Stimulated activated naive CD8-positive, alpha-beta T cell treated with anti-CD3 and anti-CD28 coated beads, Interleukin-15, amount 100 ng/mL, for 72 hours (primary cell): ENCODE results near the gene PSAP.

Source experiments
- ATAC-seq: fragments of 150-1000 bp; cut with Tn5 transposase; 2 replicates; pipeline ENCODE4 v1.10.0; 2021; ENCODE audit warnings: mild to moderate bottlenecking, moderate library complexity
- DNase-seq, 2 donors: peaks; one replicate each; pipeline ENCODE4 v3.0.0; 2021 to 2022
- H3K27ac Mint-ChIP-seq, 2 donors: one replicate each; pipeline ENCODE4 v1.8.0; 2022; ENCODE audit warnings: mild to moderate bottlenecking in 2 of 2, mixed read lengths in 2 of 2, moderate library complexity in 2 of 2
- H3K27me3 Mint-ChIP-seq: one replicate; pipeline ENCODE4 v1.8.0; 2022; ENCODE audit warnings: mixed read lengths
- H3K4me1 Mint-ChIP-seq: one replicate; pipeline ENCODE4 v1.8.0; 2022; ENCODE audit warnings: mild to moderate bottlenecking, mixed read lengths
- H3K4me3 Mint-ChIP-seq, 2 donors: one replicate each; pipeline ENCODE4 v1.8.0; 2022; ENCODE audit warnings: mild to moderate bottlenecking in 2 of 2, mixed read lengths in 2 of 2, moderate library complexity in 1 of 2
- H3K9me3 Mint-ChIP-seq, 2 donors: one replicate each; pipeline ENCODE4 v1.8.0; 2022; ENCODE audit warnings: mixed read lengths in 2 of 2

PSAP gene

DNA sequence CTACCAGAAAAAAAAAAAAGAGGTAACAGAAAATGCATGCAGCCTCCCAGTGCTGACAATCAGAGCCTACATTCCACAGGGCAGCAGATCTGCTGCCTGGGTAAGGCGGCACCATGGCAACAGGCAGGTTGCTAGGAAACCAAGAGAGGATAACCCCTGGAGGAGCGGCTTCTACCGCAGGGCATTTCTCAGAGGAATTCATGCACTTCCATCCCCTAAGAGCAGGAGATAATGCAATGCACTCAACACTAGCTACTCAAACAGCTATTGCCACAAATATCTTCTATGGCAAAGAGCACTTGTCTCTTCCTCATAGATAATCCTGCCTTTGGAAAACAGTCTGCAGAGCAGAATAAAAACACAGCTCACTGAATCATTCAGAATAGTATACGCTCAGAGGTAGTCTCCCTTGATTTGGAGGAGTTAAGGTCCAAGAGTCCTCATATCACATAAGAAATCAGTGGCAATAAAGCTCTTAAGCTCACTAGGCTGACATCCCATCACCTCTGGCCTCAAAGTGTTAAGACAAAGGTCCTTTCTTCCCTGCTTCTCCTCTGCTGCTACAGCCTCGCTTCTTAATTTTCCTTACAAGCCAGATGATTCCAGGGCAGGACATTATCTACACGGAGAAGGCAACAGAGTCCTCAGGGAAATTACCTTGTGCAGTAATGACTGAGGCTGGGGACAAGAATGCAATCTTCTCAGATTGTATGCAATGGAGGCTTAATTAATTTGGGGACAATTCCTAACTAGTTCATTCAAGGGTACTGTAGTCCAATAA is 10.7 kb downstream of the PSAP start:
- Mint-ChIP-seq H3K4me1 (peaks cover 78% of the 10 kb centered on the region), H3K27ac (no peak overlapping the region), H3K4me3 (no peak overlapping the region), H3K9me3 (no peaks in the 10 kb centered on the region), H3K27me3 (no peaks in the 10 kb centered on the region)
- ATAC-seq (no peak), DNase-seq (no peak)

- no peak overlapping the region for H3K27ac Mint-ChIP-seq
These were observed 12.5 kb downstream of the PSAP start for GRCh38 chr10:71838264-71839211.

GRCh38 chr10:71837098-71837827 is 13.8 kb downstream of the PSAP start:
- peaks cover 66% of the 10 kb centered on the region for H3K4me1 Mint-ChIP-seq
- no peaks in the 10 kb centered on the region for H3K27me3 Mint-ChIP-seq
- ATAC-seq (peak; percentile 59), DNase-seq (no peak)
- peak overlapping the region in 1 of 2 donors; percentile 59 for H3K27ac Mint-ChIP-seq
- no peaks in the 10 kb centered on the region for H3K9me3 Mint-ChIP-seq
- no peak overlapping the region for H3K4me3 Mint-ChIP-seq

More at GRCh38 chr10:71838264-71839211, 12.5 kb downstream of the PSAP start:
- DNase-seq, result no peak
- Mint-ChIP-seq H3K4me1 (peaks cover 66% of the 10 kb centered on the region), H3K4me3 (no peak overlapping the region), H3K27me3 (no peaks in the 10 kb centered on the region), H3K9me3 (no peaks in the 10 kb centered on the region)
- ATAC-seq, result no peak

DNA sequence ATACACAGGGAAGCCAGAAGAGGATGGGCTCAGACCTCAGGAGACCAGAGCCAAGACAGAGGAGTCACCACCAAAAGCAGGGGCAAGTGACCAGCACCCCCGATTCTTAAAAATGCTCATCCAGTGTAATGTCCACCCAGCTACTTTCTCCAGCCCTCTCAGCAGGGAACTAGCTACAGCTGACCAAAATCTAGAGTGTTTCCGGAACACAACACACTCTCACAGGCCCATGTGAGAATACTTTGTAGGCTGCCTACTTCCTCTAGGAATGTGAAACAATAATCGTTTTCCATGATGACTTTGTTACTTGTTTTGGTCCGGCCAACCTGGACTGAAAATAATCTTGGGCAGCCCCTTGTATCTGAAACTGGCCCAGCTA is 14.5 kb downstream of the PSAP start:
- Mint-ChIP-seq H3K27ac (no peak overlapping the region), H3K27me3 (no peaks in the 10 kb centered on the region), H3K9me3 (no peaks in the 10 kb centered on the region), H3K4me3 (no peak overlapping the region), H3K4me1 (peaks cover 69% of the 10 kb centered on the region)
- DNase-seq, result no peak
- ATAC-seq, result no peak

DNA sequence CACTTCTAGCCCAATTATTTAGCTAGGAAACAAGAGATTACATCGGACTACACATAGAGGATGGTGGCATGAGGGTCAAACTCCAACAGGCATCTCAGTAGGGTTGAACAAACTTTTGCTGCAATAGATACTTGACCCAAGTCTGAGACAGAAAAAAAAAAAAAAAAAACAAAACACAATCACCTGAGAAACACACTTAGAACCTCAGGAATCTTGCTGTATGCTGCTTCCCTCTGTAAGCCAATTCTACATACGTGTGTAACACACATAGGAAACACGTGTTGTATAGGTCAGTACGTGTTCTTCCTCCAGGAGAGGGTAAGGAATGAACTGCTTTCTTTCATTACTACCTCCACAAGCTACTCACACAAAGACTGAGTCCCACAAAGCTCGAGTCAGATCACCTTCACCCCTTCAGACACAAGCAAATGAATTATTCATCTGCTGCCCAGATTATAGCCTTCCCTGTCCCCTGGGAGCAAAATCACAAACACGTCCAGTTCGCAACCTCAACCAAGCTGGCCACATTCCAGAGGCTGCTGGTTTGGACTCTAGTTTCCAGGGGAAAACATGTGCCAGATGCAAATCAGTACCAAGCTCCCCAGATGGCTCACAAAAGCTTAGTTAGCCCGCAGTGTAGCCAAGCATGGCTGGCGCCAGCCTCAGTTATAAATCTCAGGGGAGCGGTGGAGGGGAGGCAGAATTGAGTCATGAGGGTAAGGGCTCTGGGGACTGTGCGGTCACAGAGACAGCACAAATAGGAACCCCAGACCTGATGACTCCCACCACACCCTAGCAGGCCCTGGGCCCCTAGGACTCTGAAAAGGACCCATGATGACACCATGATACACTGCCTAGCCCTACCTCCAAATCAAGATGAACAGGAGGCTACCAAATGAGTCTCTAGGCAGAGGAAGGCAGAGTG is 15.1 kb downstream of the PSAP start:
- no peak overlapping the region for H3K4me3 Mint-ChIP-seq

GRCh38 chr10:71834343-71834674 is 16.7 kb downstream of the PSAP start:
- H3K9me3 Mint-ChIP-seq, result no peaks in the 10 kb centered on the region
- no peaks in the 10 kb centered on the region for H3K27me3 Mint-ChIP-seq
- no peak overlapping the region for H3K4me3 Mint-ChIP-seq
- DNase-seq, result no peak
- H3K4me1 Mint-ChIP-seq, result peaks cover 56% of the 10 kb centered on the region
- H3K27ac Mint-ChIP-seq, result no peak overlapping the region
- no peak for ATAC-seq

More for the DNA sequence above, 15.1 kb downstream of the PSAP start:
- ATAC-seq (peak; percentile 46), DNase-seq (no peak)
- no peak overlapping the region for H3K27ac Mint-ChIP-seq
- H3K9me3 Mint-ChIP-seq, result no peaks in the 10 kb centered on the region
- H3K4me1 Mint-ChIP-seq, result peaks cover 69% of the 10 kb centered on the region
- no peaks in the 10 kb centered on the region for H3K27me3 Mint-ChIP-seq

DNA sequence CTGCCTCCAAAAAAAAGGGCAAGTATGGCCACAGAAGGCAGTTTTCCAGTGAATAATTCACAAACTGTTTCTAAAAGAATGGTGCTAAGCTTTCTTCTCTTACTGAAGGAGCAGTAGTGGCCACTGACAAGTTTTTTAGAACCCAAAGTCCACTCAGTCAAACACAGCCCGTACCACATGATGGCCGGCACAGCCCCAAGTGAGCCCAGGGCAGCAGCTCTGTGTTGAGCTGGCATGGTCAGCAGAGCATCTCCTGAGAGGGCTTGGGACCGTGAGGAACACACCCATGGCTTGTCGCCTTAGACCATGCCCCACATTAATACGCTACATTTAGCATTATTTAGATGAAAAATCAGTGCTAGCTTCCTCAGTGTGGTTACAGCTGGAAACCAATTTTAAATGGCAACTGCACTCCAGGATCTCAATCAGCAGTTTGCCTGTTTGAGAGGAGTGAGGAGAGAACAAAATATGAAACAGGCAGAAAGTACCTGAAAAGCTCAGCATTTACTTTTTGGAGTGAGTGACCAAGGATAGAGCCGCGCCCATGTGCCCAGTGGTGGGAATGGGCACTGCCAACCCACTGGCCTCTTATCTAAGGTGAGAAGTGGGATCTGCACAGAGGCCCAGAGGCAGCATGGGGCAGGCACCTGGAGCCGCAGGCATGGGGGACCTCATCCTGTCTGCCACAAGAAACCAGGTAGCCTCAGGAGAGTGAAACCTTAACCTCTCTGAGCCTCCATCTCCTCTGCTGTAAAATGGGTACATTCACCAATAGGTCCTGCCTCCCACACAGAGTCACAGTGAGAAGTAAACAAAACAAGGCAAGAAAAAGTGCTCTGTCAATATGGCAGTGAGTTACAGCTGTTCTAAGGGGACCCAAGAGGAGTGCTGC is 17.4 kb downstream of the PSAP start:
- peaks cover 50% of the 10 kb centered on the region for H3K4me1 Mint-ChIP-seq
- no peaks in the 10 kb centered on the region for H3K27me3 Mint-ChIP-seq
- ATAC-seq (no peak), DNase-seq (no peak)
- H3K9me3 Mint-ChIP-seq, result no peaks in the 10 kb centered on the region
- no peak overlapping the region for H3K4me3 Mint-ChIP-seq
- peak overlapping the region in 1 of 2 donors; percentile 21 for H3K27ac Mint-ChIP-seq

DNA sequence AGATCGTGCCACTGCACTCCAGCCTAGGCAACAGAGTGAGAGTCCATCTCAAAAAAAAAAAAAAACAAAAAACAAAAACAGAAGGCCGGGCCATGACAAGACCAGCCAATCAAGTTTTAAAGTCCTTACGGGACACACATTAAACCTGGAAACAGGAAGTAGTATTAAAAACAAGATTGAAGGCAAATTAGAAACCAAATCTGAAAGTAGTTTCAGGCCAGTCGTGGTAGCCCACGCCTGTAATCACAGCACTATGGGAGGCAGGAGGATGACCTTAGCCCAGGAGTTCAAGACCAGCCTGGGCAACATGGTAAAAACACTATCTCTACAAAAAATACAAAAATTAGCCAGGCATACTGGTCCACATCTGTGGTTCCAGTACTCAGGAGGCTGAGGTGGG is 18.1 kb downstream of the PSAP start:
- Mint-ChIP-seq H3K27me3 (no peaks in the 10 kb centered on the region), H3K4me1 (peaks cover 42% of the 10 kb centered on the region), H3K4me3 (no peak overlapping the region), H3K27ac (no peak overlapping the region), H3K9me3 (no peaks in the 10 kb centered on the region)
- DNase-seq (peak in 1 of 2 donors; percentile 30), ATAC-seq (peak; percentile 84)

GRCh38 chr10:71831646-71832552 is 19.2 kb downstream of the PSAP start:
- Mint-ChIP-seq H3K4me1 (peaks cover 32% of the 10 kb centered on the region), H3K27me3 (no peaks in the 10 kb centered on the region), H3K9me3 (no peaks in the 10 kb centered on the region), H3K4me3 (no peak overlapping the region), H3K27ac (no peak overlapping the region)
- ATAC-seq (no peak), DNase-seq (no peak)

GRCh38 chr10:71830726-71831125 is 20.3 kb downstream of the PSAP start:
- no peaks in the 10 kb centered on the region for H3K9me3 Mint-ChIP-seq
- DNase-seq, result no peak
- H3K27me3 Mint-ChIP-seq, result no peaks in the 10 kb centered on the region
- peaks cover 20% of the 10 kb centered on the region for H3K4me1 Mint-ChIP-seq
- H3K4me3 Mint-ChIP-seq, result no peak overlapping the region
- no peak overlapping the region for H3K27ac Mint-ChIP-seq
- ATAC-seq, result no peak

GRCh38 chr10:71829896-71830295 is 21.2 kb downstream of the PSAP start:
- no peak for ATAC-seq
- Mint-ChIP-seq H3K4me3 (no peak overlapping the region), H3K27me3 (no peaks in the 10 kb centered on the region), H3K9me3 (no peaks in the 10 kb centered on the region), H3K27ac (no peak overlapping the region), H3K4me1 (peaks cover 18% of the 10 kb centered on the region)
- DNase-seq, result no peak

DNA sequence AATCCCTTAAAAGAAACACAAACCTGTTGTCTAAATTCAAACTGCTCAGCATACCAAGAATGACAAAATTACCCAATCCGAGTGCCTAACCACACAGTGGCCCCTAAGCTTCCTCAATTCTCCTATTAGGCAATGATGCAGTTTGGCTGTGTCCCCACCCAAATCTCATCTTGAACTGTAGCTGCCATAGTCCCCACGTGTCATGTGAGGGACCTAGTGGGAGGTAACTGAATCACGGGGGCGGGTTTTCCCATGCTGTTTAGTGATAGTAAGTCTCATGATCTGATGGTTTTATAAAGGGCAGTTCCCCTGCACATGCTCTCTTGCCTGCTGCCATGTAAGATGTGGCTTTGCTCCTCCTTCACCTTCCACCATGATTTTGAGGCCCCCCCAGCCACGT is 21.9 kb downstream of the PSAP start:
- Mint-ChIP-seq H3K27me3 (no peaks in the 10 kb centered on the region), H3K9me3 (no peaks in the 10 kb centered on the region), H3K27ac (no peak overlapping the region), H3K4me1 (peaks cover 18% of the 10 kb centered on the region), H3K4me3 (no peak overlapping the region)
- ATAC-seq (no peak), DNase-seq (no peak)

DNA sequence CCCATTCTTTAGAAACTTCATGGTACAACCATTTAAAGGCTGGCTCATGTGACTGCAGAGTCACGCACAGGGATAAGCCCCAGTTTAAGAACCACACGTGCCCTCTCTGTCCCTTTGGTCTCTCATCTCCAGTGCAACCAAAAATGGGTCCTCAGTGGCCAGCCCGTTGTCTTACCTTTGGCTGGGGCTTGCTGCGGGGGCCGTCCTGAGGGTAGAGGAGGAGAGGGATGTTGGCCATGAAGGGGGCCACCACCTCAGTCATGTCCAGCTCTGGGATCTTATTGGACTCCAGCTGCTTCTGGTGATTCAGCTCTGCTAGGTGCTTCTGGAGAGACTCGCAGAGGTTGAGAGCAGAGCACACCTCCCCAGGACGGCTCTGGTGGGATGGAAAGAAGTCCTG is 22.3 kb downstream of the PSAP start:
- Mint-ChIP-seq H3K4me1 (peaks cover 17% of the 10 kb centered on the region), H3K9me3 (no peaks in the 10 kb centered on the region), H3K27ac (no peak overlapping the region), H3K27me3 (no peaks in the 10 kb centered on the region), H3K4me3 (no peak overlapping the region)
- DNase-seq, result no peak
- no peak for ATAC-seq
